Subcutaneous adipose tissue (tissue), 4 donors: ENCODE results near the gene SAP30. TPM values are rescaled to one million over a fixed set of nuclear protein-coding genes. Genes with fewer than 3 reads are reported as not detected.

Source experiments
- CTCF ChIP-seq: fragments of 450-650 bp; IDR thresholded peaks from one replicate; pipeline ENCODE4 v1.5.1; 2016; ENCODE audit warnings: low read depth, mild to moderate bottlenecking, control low read depth, antibody characterized with exemption, moderate library complexity
- total RNA-seq, 4 donors: library from RNA; depleted of rRNA; stranded (reverse); fragments of >200 nt; gene quantifications; one replicate each; pipeline ENCODE4 v1.1.0, GENCODE V29; 2016

Gene SAP30
- total RNA-seq, 4 donors from 2014 or later: 26.4 to 53.7 (median 39.3) TPM

- TF ChIP-seq CTCF: no peak
Measured at GRCh38 chr4:173386751-173387150, 16.0 kb downstream of the SAP30 start.

- TF ChIP-seq CTCF: no peak
Measured at GRCh38 chr4:173391701-173392100, 20.9 kb downstream of the SAP30 start.

- TF ChIP-seq CTCF: no peak
Measured at GRCh38 chr4:173397604-173398003, 26.9 kb downstream of the SAP30 start.

- TF ChIP-seq CTCF: no peak
Measured at GRCh38 chr4:173398220-173398619, 27.5 kb downstream of the SAP30 start.

- TF ChIP-seq CTCF: no peak
Measured at GRCh38 chr4:173398779-173399415, 28.1 kb downstream of the SAP30 start, which contains the start of gene SCRG1. TSS of gene SCRG1 (minus strand) at chr4:173399116. CDS start at chr4:173391414, 7,702 bp downstream.

- TF ChIP-seq CTCF: no peak
Measured at GRCh38 chr4:173401063-173401462, 30.3 kb downstream of the SAP30 start.

GRCh38 chr4:173403051-173403450 lies 32.3 kb downstream of the SAP30 start:
- no peak for TF ChIP-seq CTCF
